Activated CD4-positive, alpha-beta T cell treated with anti-CD3 and anti-CD28 coated beads, Interleukin-2, amount 50 U/mL, for 4 hours (primary cell): ENCODE results near the gene RTP1.
"Not testable (repeated sequence)": the region's sequence is repeated elsewhere in the genome, so short reads cannot be mapped to it uniquely, and the experiment has no call there.

Experiments used
- DNase-seq, 2 experiments: peaks; one replicate each; pipeline ENCODE4 v3.0.0-alpha.2; 2020

RTP1 gene

DNA sequence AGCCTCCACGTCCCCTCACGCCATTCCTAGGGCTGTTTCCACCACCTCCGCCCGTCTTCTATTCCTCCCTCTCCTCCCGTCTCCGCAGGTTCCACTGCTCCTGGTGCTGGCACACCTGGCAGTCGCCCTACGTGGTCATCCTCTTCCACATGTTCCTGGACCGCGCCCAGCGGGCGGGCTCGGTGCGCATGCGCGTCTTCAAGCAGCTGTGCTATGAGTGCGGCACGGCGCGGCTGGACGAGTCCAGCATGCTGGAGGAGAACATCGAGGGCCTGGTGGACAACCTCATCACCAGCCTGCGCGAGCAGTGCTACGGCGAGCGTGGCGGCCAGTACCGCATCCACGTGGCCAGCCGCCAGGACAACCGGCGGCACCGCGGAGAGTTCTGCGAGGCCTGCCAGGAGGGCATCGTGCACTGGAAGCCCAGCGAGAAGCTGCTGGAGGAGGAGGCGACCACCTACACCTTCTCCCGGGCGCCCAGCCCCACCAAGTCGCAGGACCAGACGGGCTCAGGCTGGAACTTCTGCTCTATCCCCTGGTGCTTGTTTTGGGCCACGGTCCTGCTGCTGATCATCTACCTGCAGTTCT, 2.3 kb downstream of the RTP1 start:
- not testable (repeated sequence) for DNase-seq

DNA sequence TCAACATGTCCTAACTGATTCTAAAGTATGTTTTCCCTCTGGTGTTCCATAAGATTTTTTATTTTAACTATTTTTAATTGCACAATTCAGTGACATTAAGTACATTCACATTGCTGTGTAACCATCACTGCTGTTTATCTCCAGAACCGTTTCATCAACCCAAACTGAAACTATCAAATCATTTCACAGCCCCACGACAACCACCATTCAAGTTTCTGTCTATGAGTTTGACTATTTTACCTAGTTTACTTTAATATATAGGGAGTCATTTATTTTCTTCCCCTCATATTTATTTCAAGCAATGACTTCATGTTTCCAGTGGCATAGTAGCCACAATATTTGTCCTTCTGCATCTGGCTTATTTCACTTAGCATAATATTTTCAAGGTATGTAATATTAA, 8.4 kb downstream of the RTP1 start:
- DNase-seq = no peak

GRCh38 chr3:187207062-187207461, 9.8 kb downstream of the RTP1 start:
- no peak for DNase-seq

GRCh38 chr3:187207624-187208023, 10.3 kb downstream of the RTP1 start:
- DNase-seq = no peak

DNA sequence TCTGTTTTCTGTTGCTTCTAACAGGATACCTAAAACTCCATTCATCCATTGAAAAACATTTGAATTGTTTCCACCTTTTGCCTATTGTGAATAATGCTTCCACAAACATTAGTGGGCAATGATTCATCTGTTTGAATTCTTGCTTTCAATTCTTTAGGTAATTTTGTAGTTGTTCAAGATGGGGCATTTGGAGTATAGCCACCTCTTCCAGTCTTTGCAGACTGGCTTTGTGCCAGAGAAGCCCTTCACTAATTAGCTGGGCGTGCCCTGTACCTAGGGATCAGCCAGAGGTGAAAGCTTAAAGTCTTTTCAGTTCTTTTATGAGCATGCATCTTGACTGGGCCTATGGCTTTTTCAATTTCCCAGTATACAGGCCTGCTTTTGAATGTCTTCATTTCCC, 10.9 kb downstream of the RTP1 start:
- no peak for DNase-seq

DNA sequence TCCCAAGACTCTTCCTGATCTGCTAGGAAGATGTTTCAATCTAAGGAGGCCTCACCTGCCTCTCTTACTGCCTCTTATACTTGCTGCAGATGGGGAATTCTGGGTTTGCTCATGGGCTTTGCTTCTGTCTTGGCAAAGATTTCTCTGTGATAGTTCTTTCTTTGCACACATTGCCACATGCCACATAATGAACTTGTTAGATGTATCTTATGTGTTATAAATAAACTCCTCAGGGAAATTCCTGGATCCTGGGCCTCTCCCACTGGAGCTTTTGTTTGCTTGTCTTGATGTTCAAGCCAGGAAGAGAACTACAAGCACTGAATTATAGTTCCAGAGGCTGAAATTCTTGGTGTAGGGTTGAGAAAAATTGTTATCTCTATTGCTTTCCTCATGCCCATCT, 12.2 kb downstream of the RTP1 start:
- no peak for DNase-seq

GRCh38 chr3:187210091-187210490, 12.8 kb downstream of the RTP1 start:
- DNase-seq = no peak

- DNase-seq = no peak
These were observed 13.4 kb downstream of the RTP1 start for GRCh38 chr3:187210545-187211327.

GRCh38 chr3:187211532-187212195, 14.4 kb downstream of the RTP1 start:
- DNase-seq = no peak

DNA sequence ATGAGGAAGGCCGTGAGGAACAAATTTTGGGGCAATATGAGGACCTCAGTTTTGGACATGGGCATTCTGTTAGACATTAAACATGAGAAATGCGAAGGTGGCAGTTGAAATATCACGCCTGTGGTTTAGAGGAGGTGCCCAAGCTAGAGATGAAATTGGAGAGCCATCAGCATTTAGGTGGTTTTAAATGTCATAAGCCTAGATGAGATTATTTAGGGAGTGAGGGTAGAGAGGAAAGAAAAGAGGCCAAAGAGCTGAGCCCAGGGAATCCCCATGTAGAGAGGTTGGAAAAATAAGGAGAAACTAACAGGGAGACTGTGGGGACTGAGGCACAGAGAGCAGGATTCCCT, 14.9 kb downstream of the RTP1 start:
- DNase-seq = no peak

DNA sequence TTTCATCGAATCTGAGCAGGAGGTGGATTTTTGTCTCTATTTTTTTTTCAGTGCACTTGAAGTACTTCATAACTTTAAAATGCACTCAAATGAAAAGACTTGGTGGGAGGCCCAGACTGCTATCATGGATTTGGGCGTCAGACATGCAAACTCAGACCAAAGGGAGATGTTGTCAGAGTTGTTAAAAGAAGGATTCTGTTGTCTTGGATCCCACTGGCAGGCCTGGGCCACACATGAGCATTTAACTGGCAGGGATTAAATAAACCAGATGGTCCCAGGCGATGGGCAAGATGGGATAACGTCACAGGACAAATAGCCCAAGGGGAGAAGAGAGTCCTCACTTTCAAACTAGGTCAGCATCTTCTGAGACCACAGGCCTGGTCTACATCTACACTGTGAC, 15.4 kb downstream of the RTP1 start:
- no peak for DNase-seq

- DNase-seq = no peak
These were observed 16.3 kb downstream of the RTP1 start for GRCh38 chr3:187213616-187214015.

DNA sequence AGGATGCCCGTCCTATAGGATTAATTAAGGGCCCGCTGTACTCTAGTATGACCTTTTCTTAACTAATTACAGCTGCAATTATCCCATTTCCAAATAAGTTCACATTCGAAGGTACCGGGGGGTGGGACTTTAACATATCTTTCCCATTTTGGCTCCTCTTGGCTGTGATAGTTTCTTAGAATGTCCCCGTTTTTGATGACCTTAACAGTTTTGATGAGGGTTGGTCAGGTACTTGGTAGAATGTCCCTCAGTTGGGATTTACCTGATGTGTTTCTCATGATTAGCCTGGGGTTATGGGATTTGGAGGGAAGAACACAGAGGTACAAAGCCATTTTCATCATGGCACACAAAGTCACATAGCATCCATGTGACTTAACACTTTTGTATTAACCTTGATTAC, 18.2 kb downstream of the RTP1 start:
- DNase-seq = no peak

DNA sequence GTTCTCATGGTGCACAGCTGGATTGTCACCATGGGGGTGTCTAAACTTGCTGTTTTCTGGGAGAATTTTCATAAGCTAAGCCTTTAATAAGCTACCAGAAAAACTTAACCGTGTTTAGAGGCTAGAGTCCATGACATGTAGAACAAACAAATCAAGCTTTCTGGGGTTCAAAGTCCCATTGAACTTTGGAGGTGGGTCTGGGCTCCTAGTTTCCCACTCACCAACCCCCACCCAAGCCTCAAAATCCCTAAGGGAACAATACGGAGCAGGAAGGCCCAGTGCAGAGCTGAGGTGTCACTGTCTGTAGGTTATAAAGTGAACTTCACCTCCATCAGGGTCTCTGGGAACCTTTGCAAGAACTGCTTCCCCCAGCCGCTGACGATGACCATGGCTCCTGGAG, 25.5 kb downstream of the RTP1 start:
- no peak for DNase-seq

GRCh38 chr3:187223799-187224198, 26.5 kb downstream of the RTP1 start:
- no peak for DNase-seq

GRCh38 chr3:187227658-187228258, 30.5 kb downstream of the RTP1 start:
- no peak for DNase-seq

DNA sequence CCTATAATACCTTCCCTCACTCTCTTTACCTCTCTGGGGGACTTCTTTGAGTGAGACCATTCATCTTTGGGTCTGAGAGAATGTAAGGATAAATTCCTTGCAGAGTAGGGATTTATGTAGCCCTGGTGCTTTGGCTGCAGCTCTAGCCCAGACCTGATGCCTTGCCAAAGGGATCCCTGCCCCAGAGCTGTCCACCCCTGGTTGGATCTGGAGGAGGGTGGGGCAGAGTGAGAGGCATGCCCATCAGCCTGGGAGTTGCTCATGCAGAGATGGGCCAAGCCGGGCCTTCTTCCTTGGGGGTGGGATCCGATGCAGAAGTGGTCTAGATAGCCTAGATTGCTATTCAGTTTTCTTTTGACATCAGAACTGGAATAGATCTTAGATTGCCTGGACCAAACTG, 31.5 kb downstream of the RTP1 start:
- DNase-seq = no peak

DNA sequence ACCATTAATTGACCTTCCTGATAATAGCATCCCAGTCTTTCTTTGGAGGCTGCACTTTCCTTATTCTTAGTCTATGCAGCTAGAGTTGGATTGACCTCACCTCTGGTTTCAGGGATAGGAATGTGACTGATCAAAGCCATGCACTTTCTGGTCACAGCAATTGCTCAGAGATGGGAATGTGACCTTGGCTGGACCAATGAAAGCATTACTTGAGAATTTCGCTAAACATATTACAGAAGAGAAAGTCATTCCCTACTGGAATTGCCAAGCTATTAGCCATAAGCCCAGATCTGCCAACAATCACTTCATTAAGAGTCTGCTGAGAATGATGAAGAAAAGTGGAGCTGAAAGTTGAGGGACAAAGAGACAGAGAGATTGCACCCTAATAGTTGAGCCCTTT, 32.7 kb downstream of the RTP1 start:
- no peak for DNase-seq

DNA sequence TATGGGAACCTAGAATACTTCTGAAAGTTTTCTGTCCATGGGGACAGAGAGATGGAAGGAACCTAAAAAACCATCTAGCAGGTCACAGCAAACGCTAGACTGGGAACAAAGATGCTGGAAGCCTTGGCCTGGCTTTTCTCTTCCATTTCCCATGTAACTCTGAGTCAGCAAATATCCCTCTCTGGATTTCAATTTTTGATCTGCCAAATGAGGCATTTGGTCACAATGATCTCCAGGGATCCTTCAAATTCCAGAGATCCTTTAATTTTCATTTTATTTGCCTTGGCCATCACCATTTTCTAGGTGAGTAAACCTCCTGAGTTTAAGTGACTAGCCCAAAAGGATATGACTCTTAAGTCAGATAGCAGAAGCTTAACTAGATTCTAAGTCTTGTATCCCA, 39.7 kb downstream of the RTP1 start:
- no peak for DNase-seq

GRCh38 chr3:187237741-187238140, 40.5 kb downstream of the RTP1 start:
- no peak for DNase-seq

- no peak for DNase-seq
These were observed 41.0 kb downstream of the RTP1 start for GRCh38 chr3:187238239-187238638.

GRCh38 chr3:187238835-187239234, 41.5 kb downstream of the RTP1 start:
- not testable (repeated sequence) for DNase-seq

DNA sequence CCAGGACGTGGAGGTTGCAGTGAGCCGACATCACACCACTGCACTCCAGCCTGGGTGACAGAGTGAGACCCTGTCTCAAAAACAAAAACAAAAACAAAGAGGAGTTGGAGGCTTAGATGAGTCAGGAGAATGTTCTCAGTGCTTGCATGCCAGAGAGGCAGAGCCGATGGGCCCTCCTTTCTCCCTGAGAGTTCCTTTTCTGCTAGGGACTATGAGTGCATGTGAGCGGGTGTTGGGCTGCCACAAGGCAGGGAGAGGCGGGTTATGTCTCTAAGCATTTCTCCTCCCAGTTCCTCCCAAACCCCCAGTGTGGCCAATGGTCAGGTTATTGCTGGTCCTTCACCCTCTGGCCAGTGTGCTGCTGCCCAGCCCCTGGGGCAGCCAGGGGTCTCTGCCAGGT, 45.1 kb downstream of the RTP1 start:
- no peak for DNase-seq

GRCh38 chr3:187242900-187243299, 45.6 kb downstream of the RTP1 start:
- no peak for DNase-seq
